CD14-positive monocyte (primary cell): ENCODE results near the gene BCL2L14. TPM values are rescaled to one million over a fixed set of nuclear protein-coding genes. Genes with fewer than 3 reads are reported as not detected.

Experiments used
- DNase-seq, 3 donors: peaks; one replicate each; pipeline ENCODE4 v3.0.0-alpha.2; 2011 to 2022
- H2AFZ ChIP-seq: 2 replicates; pipeline ENCODE4 v1.6.0; 2012; ENCODE audit warnings: mild to moderate bottlenecking, low read depth, low read length, inconsistent platforms; ENCODE audit not compliant: insufficient read depth, poor library complexity, severe bottlenecking
- H3K27ac ChIP-seq, 2 donors: 1 replicate in 1 of 2; 2 replicates in 1 of 2; pipeline ENCODE4 v1.5.1; 2012 to 2013; ENCODE audit warnings: low read length in 2 of 2, control low read depth in 1 of 2, inconsistent platforms in 1 of 2, low read depth in 1 of 2, mild to moderate bottlenecking in 1 of 2
- H3K27me3 ChIP-seq, 2 donors: one replicate each; pipeline versions ENCODE4 v1.6.0 to v1.6.1; 2011 to 2013; ENCODE audit warnings: low read length in 2 of 2; ENCODE audit not compliant: control insufficient read depth in 2 of 2, insufficient read depth in 2 of 2
- H3K36me3 ChIP-seq, 2 donors: replicated peaks in 1 of 2; 1 replicate in 1 of 2; 2 replicates in 1 of 2; pipeline versions ENCODE4 v1.5.1 to v1.6.1; 2012 to 2013; ENCODE audit warnings: low read length in 2 of 2, control low read depth in 1 of 2, inconsistent platforms in 1 of 2, mild to moderate bottlenecking in 1 of 2; ENCODE audit not compliant: insufficient read depth in 2 of 2, control insufficient read depth in 1 of 2
- H3K4me1 ChIP-seq, 2 donors: 1 replicate in 1 of 2; 2 replicates in 1 of 2; pipeline versions ENCODE4 v1.5.1 to v1.6.1; 2012 to 2013; ENCODE audit warnings: low read length in 2 of 2, control low read depth in 1 of 2, inconsistent platforms in 1 of 2, mild to moderate bottlenecking in 1 of 2, moderate library complexity in 1 of 2; ENCODE audit not compliant: insufficient read depth in 2 of 2, control insufficient read depth in 1 of 2
- H3K4me2 ChIP-seq: replicated peaks from 2 replicates; pipeline ENCODE3; 2012; ENCODE audit warnings: low read length, moderate library complexity, mild to moderate bottlenecking; ENCODE audit not compliant: poor library complexity, severe bottlenecking; ENCODE audit errors: extremely low read depth
- H3K4me3 ChIP-seq, 3 experiments: fragments of 200-600 bp in 1 of 3; sonication (generic) in 1 of 3; replicated peaks in 1 of 3; 1 replicate in 2 of 3; 2 replicates in 1 of 3; pipeline ENCODE4 v1.5.1; 2011 to 2013; ENCODE audit warnings: low read length in 3 of 3, mild to moderate bottlenecking in 3 of 3, control low read depth in 2 of 3, low read depth in 2 of 3, inconsistent platforms in 1 of 3, moderate library complexity in 1 of 3
- H3K79me2 ChIP-seq: 2 replicates; pipeline ENCODE4 v1.6.0; 2012; ENCODE audit warnings: mild to moderate bottlenecking, control low read depth, inconsistent platforms, low read length, moderate library complexity; ENCODE audit not compliant: insufficient read depth
- H3K9ac ChIP-seq: 2 replicates; pipeline ENCODE4 v1.6.0; 2017; ENCODE audit warnings: low read length, mild to moderate bottlenecking; ENCODE audit not compliant: insufficient read depth, poor library complexity, severe bottlenecking
- H3K9me3 ChIP-seq, 2 donors: replicated peaks in 1 of 2; 1 replicate in 1 of 2; 2 replicates in 1 of 2; pipeline versions ENCODE4 v1.5.1 to v1.6.1; 2012 to 2013; ENCODE audit warnings: low read length in 2 of 2, control low read depth in 1 of 2; ENCODE audit not compliant: control insufficient read depth in 1 of 2, insufficient read depth in 1 of 2
- H4K20me1 ChIP-seq: 2 replicates; pipeline ENCODE4 v1.6.0; 2012; ENCODE audit warnings: mild to moderate bottlenecking, low read length, control low read depth, moderate library complexity; ENCODE audit not compliant: insufficient read depth
- H3K27ac Mint-ChIP-seq, 7 donors: one replicate each; pipeline ENCODE4 v1.8.0; 2020; ENCODE audit warnings: mild to moderate bottlenecking in 7 of 7, mixed read lengths in 7 of 7, moderate library complexity in 6 of 7, inconsistent platforms in 2 of 7
- H3K27me3 Mint-ChIP-seq, 3 donors: one replicate each; pipeline ENCODE4 v1.8.0; 2021 to 2022; ENCODE audit warnings: low read depth in 3 of 3, mild to moderate bottlenecking in 3 of 3, mixed read lengths in 3 of 3, moderate library complexity in 3 of 3, inconsistent platforms in 1 of 3
- H3K36me3 Mint-ChIP-seq, 2 donors: one replicate each; pipeline ENCODE4 v1.8.0; 2020; ENCODE audit warnings: mixed read lengths in 2 of 2, inconsistent platforms in 1 of 2, mild to moderate bottlenecking in 1 of 2
- H3K4me1 Mint-ChIP-seq: one replicate; pipeline ENCODE4 v1.8.0; 2020; ENCODE audit warnings: mild to moderate bottlenecking, mixed read lengths
- H3K4me3 Mint-ChIP-seq, 2 donors: one replicate each; pipeline ENCODE4 v1.8.0; 2020; ENCODE audit warnings: mild to moderate bottlenecking in 2 of 2, mixed read lengths in 2 of 2, moderate library complexity in 1 of 2
- H3K9me3 Mint-ChIP-seq, 7 donors: one replicate each; pipeline ENCODE4 v1.8.0; 2020 to 2022; ENCODE audit warnings: mixed read lengths in 7 of 7, mild to moderate bottlenecking in 6 of 7, moderate library complexity in 6 of 7, inconsistent platforms in 2 of 7
- CTCF ChIP-seq: fragments of 200-600 bp; IDR thresholded peaks from one replicate; pipeline ENCODE4 v1.8.0; 2022; ENCODE audit warnings: antibody characterized with exemption, mild to moderate bottlenecking
- WGBS: methylation state at CpG from one replicate; pipeline ENCODE4 v1.1.5; 2013; ENCODE audit warnings: missing lambda C conversion rate; ENCODE audit not compliant: insufficient coverage; 5-methylcytosine and 5-hydroxymethylcytosine counted together
- intact Hi-C, 2 donors: fragments of 100-400 bp; cut with micrococcal nuclease; formaldehyde crosslinking; loops; one replicate each; pipeline versions ENCODE4 v1.15.0 to v1.15.1; 2023
- polyA plus RNA-seq, 3 donors: library from polyadenylated mRNA; depleted of rRNA in 1 of 3; unstranded in 2 of 3; stranded (reverse) in 1 of 3; fragments of 300-500 nt in 2 of 3; fragments of >200 nt in 1 of 3; fragmentation: Illumina TruSeq in 2 of 3; gene quantifications; 1 replicate in 2 of 3; 2 replicates in 1 of 3; pipeline ENCODE4 v1.2.3, GENCODE V29; 2012 to 2021

Gene BCL2L14
- polyA plus RNA-seq, 3 donors, result not detected

GRCh38 chr12:12086973-12087692 lies 16.4 kb downstream of the BCL2L14 start:
- Mint-ChIP-seq H3K4me1 (no peaks in the 10 kb centered on the region), H3K4me3 (no peak overlapping the region), H3K27ac (peak overlapping the region in 1 of 7 donors; percentile 57), H3K27me3 (peaks cover 0 to 10% (median 2%) of the 10 kb centered on the region in 3 donors), H3K9me3 (peaks cover 0 to 2% (median 0%) of the 10 kb centered on the region in 7 donors), H3K36me3 (no peaks in the 10 kb centered on the region)
- Histone ChIP-seq H3K9me3 (no peaks in the 10 kb centered on the region), H3K9ac (no peak overlapping the region), H3K27me3 (no peaks in the 10 kb centered on the region), H3K4me3 (no peak overlapping the region), H3K4me2 (no peak overlapping the region), H3K79me2 (no peaks in the 10 kb centered on the region), H3K27ac (no peak overlapping the region), H4K20me1 (no peaks in the 10 kb centered on the region), H3K4me1 (no peaks in the 10 kb centered on the region), H3K36me3 (no peaks in the 10 kb centered on the region), H2AFZ (no peak overlapping the region)
- intact Hi-C loops, result no loop called here
- no peak for TF ChIP-seq CTCF
- no peak for DNase-seq
- 99% methylated on average over 7 of the region's 9 CpGs for WGBS

GRCh38 chr12:12087693-12088034 lies 16.9 kb downstream of the BCL2L14 start:
- H3K9ac ChIP-seq, result no peak overlapping the region
- Mint-ChIP-seq H3K4me1 (no peaks in the 10 kb centered on the region), H3K4me3 (no peak overlapping the region), H3K27me3 (peaks cover 0 to 10% (median 2%) of the 10 kb centered on the region in 3 donors), H3K27ac (peak overlapping the region in 1 of 7 donors; percentile 57), H3K36me3 (no peaks in the 10 kb centered on the region), H3K9me3 (peaks cover 0 to 2% (median 0%) of the 10 kb centered on the region in 7 donors)
- H3K4me3 ChIP-seq, result no peak overlapping the region
- H3K4me2 ChIP-seq, result no peak overlapping the region
- no peak overlapping the region for H2AFZ ChIP-seq
- H3K27ac ChIP-seq, result no peak overlapping the region
- WGBS, result 100% methylated on average over 1 of the region's 2 CpGs
- H4K20me1 ChIP-seq, result no peaks in the 10 kb centered on the region
- TF ChIP-seq CTCF, result no peak
- no peaks in the 10 kb centered on the region for H3K4me1 ChIP-seq
- intact Hi-C loops, result no loop called here
- H3K79me2 ChIP-seq, result no peaks in the 10 kb centered on the region
- H3K27me3 ChIP-seq, result no peaks in the 10 kb centered on the region
- no peaks in the 10 kb centered on the region for H3K9me3 ChIP-seq
- no peak for DNase-seq
- H3K36me3 ChIP-seq, result no peaks in the 10 kb centered on the region
